DOHH2 (cell line): ENCODE data around the gene GDNF.

Experiments used
- EZH2phosphoT487 ChIP-seq: fragments of 200-600 bp; sonication (generic); IDR thresholded peaks from 2 replicates; pipeline ENCODE4 v1.6.1; 2017; ENCODE audit warnings: borderline replicate concordance, mild to moderate bottlenecking, antibody characterized with exemption, low read length, moderate library complexity, mixed read lengths
- TF ChIP-seq, protein P1 (sequence below): fragments of 200-600 bp; sonication (generic); IDR thresholded peaks from one replicate; pipeline ENCODE4 v1.5.1; 2014; ENCODE audit warnings: antibody characterized with exemption, mild to moderate bottlenecking, low read depth, low read length; ENCODE audit not compliant: poor library complexity, severe bottlenecking

- TF ChIP-seq, protein P1, sequence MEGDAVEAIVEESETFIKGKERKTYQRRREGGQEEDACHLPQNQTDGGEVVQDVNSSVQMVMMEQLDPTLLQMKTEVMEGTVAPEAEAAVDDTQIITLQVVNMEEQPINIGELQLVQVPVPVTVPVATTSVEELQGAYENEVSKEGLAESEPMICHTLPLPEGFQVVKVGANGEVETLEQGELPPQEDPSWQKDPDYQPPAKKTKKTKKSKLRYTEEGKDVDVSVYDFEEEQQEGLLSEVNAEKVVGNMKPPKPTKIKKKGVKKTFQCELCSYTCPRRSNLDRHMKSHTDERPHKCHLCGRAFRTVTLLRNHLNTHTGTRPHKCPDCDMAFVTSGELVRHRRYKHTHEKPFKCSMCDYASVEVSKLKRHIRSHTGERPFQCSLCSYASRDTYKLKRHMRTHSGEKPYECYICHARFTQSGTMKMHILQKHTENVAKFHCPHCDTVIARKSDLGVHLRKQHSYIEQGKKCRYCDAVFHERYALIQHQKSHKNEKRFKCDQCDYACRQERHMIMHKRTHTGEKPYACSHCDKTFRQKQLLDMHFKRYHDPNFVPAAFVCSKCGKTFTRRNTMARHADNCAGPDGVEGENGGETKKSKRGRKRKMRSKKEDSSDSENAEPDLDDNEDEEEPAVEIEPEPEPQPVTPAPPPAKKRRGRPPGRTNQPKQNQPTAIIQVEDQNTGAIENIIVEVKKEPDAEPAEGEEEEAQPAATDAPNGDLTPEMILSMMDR = no peak
- no peak for TF ChIP-seq EZH2phosphoT487
These were observed 67.6 kb downstream of the GDNF start for GRCh38 chr5:37772255-37772654.
